ENCODE measurements around the gene STK26. TPM values are rescaled to one million over a fixed set of nuclear protein-coding genes. Genes with fewer than 3 reads are reported as not detected.

STK26 gene
- total RNA-seq, result 5.9 and 8.2 TPM in 2 replicates

DNA sequence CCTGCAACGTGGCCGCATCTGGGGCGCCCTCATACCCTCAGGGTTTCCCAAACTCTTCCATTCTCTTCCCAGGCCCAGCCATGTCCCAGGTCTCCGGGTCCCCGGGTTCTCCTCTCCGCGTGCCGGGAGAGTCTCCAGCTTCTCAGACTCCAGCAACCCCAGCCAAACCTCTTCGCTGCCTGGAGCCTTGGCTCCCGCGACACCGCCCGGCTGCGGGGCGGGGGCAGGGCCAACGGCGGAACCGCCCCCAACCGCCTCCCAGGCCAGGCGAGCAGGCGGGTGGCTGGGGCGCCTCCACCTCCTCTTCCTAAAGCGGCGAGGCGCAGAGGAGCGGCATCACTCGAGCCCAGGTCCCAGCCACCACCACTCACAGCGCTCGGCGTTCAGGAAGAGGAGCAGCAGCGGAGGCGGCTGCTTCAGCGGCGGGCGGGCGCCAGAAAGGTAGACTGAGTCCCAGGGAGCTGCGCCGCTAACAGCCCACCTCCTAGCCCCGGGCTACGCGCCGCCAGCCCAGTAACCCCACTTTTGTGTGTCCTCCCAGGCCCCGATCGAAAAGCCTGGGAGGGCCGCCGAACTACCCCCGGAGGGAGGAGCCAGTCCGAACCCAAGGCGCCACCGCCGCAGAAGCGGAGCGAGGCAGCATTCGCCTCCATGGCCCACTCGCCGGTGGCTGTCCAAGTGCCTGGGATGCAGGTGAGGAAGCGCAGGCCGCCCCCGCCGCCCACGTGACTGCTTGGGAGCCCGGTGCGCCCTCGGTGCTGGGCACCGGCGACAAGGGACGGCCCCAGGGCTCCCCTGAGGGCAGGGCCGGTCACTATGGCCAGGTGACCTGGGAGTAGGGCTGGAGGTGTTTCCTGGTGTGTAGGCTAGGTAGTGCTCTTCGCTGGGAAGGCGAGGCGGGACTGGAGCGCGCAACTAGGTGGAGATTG, at the start of gene STK26:
Gene STK26, plus strand, starts transcription at position 336 of the 929 bp plus-strand sequence. Its CDS starts 316 bp downstream, at position 652.

Other genes with a start within 250 kb of the STK26 start
- not detected in 2 replicates for gene FRMD7, start 104.7 kb downstream of the STK26 start, total RNA-seq
- gene RAP2C, start 196.1 kb downstream of the STK26 start, total RNA-seq, result 12.0 and 12.9 TPM in 2 replicates